Caki2 (cell line): ENCODE results near the gene GCG. TPM values are rescaled to one million over a fixed set of nuclear protein-coding genes. Genes with fewer than 3 reads are reported as not detected.

ENCODE experiments used
- DNase-seq: peaks from one replicate; pipeline ENCODE4 v3.0.0-alpha.2; 2015; ENCODE audit warnings: low read depth
- in situ Hi-C: cut with HindIII; loops from 2 replicates; pipeline ENCODE4 v1.10.0; 2016; ENCODE audit warnings: low sequenced_read_pairs, low pct_unique_long_range_greater_than_20kb, mixed read lengths
- total RNA-seq: library from RNA; depleted of rRNA; stranded (reverse); fragments of >200 nt; shearing (Covaris generic); gene quantifications from 2 replicates; pipeline ENCODE4 v1.2.3, GENCODE V29; 2014; ENCODE audit warnings: low replicate concordance; rRNA removed

The GCG gene
- total RNA-seq: not detected in 2 replicates

GRCh38 chr2:162152147-162152546 is at the start of gene GCG:
GCG (minus strand) TSS chr2:162152247; CDS start chr2:162149178, 3,069 bp downstream.
- in situ Hi-C loops: no loop called here
- DNase-seq: no peak

DNA sequence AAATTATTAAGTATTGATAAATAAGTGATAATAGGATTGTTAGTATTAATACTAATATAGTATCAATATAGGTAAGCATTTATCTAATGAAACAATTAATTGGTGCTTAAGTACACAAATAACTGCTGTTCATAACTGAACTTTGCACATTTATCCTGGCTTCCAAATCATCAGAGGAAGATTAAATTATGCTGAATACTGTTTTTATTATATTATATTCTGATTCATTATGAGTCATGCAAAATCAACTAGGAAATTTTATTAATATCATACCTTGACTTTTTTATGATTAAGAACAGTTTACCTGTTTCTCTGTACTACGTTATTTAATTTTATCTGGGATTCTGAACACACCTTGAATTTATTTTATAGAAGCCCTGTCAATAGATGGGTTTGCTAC is 48.6 kb upstream of the GCG start:
- in situ Hi-C loops: no loop called here
- DNase-seq: no peak

DNA sequence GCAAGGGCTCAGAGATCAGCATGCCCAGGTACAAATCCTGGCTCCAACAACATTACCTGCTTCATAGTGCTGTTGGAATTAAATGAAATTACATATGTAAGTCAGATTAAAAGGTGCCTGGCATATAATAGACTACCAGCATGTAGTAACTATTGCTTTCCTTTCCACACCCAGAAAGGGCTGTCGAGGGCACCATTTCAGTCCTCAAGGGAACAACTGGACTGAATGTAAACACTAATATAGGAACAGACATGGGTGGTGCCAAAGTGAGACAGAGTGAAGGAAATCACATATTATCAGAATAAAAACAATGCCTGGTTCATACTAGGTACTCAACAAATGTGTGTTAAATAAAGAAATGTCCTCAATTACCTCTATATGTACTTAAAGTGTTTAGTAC is 47.9 kb upstream of the GCG start:
- in situ Hi-C loops: no loop called here
- no peak for DNase-seq

GRCh38 chr2:162198239-162198638 is 46.2 kb upstream of the GCG start:
- in situ Hi-C loops: no loop called here
- no peak for DNase-seq

DNA sequence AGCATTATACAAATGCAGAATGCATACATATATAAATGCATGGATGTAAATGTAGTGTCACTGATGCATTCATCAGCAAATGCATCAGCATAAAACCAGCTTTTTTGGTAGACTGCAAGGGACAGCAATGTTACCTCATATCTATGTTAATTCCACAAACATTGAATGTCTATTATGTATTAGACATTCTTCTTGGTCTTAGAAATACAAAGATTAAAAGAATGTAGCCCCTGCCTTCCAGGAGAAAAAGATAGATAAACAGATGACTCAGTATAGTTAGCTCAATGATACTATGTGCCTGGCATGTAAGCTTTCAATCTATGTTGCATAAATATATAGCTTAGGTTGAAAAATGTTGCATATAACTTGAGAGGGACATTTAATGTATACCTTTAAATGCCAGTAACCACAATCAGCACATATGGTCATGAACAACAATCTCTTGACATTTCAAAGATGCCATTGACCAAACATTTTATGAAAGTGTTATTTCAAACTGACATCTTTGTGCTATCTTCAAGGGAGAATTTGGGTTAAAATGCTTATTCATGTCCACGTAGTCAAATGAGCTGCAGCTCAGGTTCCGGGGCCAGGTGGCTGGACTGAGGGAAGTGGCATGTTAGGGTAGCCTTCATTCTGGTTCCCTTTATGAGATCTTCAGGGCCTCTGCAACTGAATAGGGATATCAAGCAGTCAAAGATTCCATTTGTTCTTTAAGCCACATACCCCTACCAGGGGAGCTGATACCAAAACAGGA is 45.2 kb upstream of the GCG start:
- DNase-seq: no peak
- in situ Hi-C loops: no loop called here

GRCh38 chr2:162196638-162197037 is 44.6 kb upstream of the GCG start:
- in situ Hi-C loops: no loop called here
- no peak for DNase-seq

- in situ Hi-C loops: no loop called here
- DNase-seq: no peak
These were observed 36.4 kb upstream of the GCG start for GRCh38 chr2:162188451-162188850.

- DNase-seq: no peak
- in situ Hi-C loops: no loop called here
These were observed 33.6 kb upstream of the GCG start for GRCh38 chr2:162185541-162186232.

DNA sequence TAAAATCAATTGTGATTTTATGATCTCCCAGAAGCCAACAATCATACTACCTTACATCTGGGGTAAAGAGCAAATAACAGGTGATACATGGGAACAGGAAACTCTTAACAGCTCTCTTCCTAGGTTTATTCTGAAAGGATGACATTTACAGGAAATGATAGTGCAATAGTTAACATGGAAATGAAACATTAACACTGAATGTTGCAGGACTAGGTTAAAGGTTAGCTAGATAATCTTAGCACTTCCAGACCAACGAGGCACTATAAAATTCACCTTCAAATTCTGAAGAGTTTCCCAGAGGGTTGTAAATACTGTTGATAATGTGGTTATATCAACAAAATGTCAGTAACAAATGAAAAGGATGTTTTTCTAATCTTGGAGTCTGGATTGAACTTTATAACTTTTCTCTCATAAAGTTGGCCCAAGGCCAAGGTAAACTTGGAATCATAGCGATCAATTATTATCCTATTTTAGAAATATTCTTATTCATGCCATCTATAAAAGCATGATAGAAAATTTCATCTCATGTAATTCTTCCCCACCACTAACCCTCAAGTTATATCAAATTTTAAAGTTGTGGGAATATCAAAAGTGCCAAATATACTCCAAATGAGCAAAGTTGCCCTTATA is 32.9 kb upstream of the GCG start:
- no peak for DNase-seq
- in situ Hi-C loops: no loop called here

GRCh38 chr2:162184359-162184758 is 32.3 kb upstream of the GCG start:
- in situ Hi-C loops: no loop called here

DNA sequence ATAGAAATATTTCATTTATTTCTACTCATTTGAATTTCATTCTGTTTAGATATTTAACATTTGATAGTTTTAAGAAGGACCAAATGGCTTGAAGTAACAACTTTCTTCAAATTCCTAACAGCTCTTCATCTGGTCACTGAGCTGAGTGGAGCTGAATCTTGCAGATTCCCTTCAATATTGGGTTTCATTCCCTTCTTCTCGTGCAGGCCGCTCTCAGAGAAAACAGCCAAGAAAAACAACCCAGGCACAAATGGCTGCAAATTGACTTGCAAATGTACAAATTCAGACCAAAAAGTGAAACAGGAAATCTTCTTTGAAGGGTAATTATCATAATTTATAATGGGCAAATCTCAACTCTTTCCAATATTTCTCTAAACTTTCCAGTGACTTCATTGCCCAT is 30.3 kb upstream of the GCG start:
- no peak for DNase-seq
- in situ Hi-C loops: no loop called here

More at GRCh38 chr2:162184359-162184758, 32.3 kb upstream of the GCG start:
- DNase-seq: no peak

- in situ Hi-C loops: no loop called here
- DNase-seq: no peak
These were observed 25.3 kb upstream of the GCG start for GRCh38 chr2:162177301-162177700.

- DNase-seq: no peak
- in situ Hi-C loops: no loop called here
These were observed 23.7 kb upstream of the GCG start for GRCh38 chr2:162175714-162176113.

DNA sequence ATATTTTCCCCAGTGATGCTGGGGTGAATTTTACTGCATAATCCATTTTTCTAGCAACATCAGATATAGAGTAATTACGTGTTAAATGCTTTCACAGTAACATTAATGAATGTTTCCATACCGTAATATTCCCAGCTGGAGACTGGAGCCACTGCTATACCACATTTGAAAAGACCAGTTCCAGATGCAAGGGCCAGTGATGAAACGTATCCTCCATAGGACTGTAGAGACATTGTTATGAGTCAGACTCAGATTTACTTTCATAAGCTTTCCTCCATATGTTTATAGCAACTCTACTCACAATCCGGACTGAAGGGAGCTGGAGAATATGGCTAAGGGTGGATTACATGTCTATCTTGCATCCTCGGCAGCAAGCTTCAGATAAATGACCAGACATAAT is 22.7 kb upstream of the GCG start:
- DNase-seq: no peak
- in situ Hi-C loops: no loop called here

DNA sequence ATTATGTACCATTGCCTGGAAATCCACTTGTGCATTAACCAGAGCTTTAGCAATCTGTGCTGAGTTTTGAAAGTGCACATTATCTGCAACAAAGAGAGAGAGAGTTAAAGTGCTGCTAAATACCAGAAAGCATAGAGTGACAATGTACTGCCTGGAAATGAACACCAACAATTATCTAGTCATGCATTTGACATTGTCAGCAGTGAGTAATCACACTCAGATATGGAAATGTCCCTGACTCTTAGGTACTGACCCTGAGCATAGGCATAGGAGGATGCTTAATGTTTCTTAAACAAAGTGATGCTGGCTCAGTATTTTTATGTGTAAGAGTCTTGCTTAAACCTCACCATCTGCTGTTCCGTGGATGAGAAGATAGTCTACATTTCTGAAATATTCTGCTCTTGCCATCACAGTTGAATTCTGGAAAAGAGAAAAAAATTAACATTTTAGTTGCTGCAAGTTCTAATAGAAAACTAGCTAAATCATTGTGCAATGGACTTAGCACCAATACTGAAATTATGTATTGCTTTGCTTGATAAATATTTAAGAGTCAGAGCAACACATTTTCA is 20.8 kb upstream of the GCG start:
- DNase-seq: no peak
- in situ Hi-C loops: no loop called here

DNA sequence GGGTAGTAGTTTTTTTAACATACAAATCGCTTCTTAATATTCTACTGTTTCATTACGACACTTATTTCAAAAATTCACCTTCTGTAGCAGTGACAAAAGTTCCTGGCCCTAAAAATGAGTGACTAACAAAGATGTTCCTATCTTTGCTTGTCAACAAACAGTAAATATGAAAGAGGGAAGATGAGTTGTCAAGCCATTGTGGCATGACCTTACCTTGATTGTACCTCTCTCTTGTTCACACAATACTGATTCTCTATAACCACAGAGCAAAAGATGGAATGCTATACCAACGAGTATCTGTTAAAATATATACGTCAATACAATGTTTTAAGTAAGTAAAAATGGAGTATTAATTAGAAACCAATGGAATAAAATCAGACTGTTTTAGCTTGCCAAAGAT is 14.7 kb upstream of the GCG start:
- in situ Hi-C loops: no loop called here

GRCh38 chr2:162166174-162166573 is 14.1 kb upstream of the GCG start:
- in situ Hi-C loops: no loop called here
- DNase-seq: no peak

More for the DNA sequence above, 14.7 kb upstream of the GCG start:
- no peak for DNase-seq

DNA sequence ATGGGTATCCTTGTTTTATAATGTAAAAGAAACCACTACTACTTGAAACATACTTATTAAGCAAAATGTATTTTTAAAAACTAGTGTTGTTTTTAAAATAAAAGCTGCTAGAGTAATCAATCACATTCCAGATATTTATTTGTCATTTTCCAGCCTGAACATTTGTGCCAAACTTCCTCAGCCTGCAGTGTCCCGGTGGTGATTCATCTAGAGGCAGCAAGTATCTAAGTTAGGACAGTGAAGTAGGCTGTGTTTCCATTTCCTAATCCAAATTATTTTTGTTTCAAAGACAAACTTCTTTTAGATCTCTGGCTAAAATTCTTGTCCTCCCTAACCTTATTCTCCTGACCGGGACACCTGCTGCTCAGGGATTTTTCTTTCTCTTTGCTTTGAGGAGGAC is 12.8 kb upstream of the GCG start:
- no peak for DNase-seq
- in situ Hi-C loops: no loop called here

- no peak for DNase-seq
- in situ Hi-C loops: no loop called here
These were observed 7.4 kb upstream of the GCG start for GRCh38 chr2:162159446-162159845.
